ENCODE measurements around the gene FOXG1.

Gene FOXG1

GRCh38 chr14:28774764-28775735, 8.5 kb downstream of the FOXG1 start:
- no peak for DNase-seq (ENCODE audit: low read depth, low spot score)
- H3K27ac ChIP-seq, result no peak overlapping the region

GRCh38 chr14:28776482-28777266, 10.1 kb downstream of the FOXG1 start:
- H3K27ac ChIP-seq, result no peak overlapping the region
- DNase-seq (ENCODE audit: low read depth, low spot score), result no peak

GRCh38 chr14:28777471-28778137, 11.0 kb downstream of the FOXG1 start:
- H3K27ac ChIP-seq, result no peak overlapping the region
- no peak for DNase-seq (ENCODE audit: low read depth, low spot score)

- DNase-seq (ENCODE audit: low read depth, low spot score), result no peak
- H3K27ac ChIP-seq, result no peak overlapping the region
These were observed 11.8 kb downstream of the FOXG1 start for GRCh38 chr14:28778138-28779117.

- no peak overlapping the region for H3K27ac ChIP-seq
- no peak for DNase-seq (ENCODE audit: low read depth, low spot score)
These were observed 12.9 kb downstream of the FOXG1 start for GRCh38 chr14:28779456-28779855.

GRCh38 chr14:28780843-28781820, 14.5 kb downstream of the FOXG1 start:
- H3K27ac ChIP-seq, result no peak overlapping the region
- DNase-seq (ENCODE audit: low read depth, low spot score), result no peak

GRCh38 chr14:28782301-28782700, 15.7 kb downstream of the FOXG1 start:
- no peak overlapping the region for H3K27ac ChIP-seq
- DNase-seq (ENCODE audit: low read depth, low spot score), result no peak

- no peak for DNase-seq (ENCODE audit: low read depth, low spot score)
- H3K27ac ChIP-seq, result no peak overlapping the region
These were observed 17.1 kb downstream of the FOXG1 start for GRCh38 chr14:28783664-28784063.

GRCh38 chr14:28784096-28785048, 17.8 kb downstream of the FOXG1 start:
- no peak overlapping the region for H3K27ac ChIP-seq
- no peak for DNase-seq (ENCODE audit: low read depth, low spot score)

GRCh38 chr14:28785096-28785952, 18.7 kb downstream of the FOXG1 start:
- H3K27ac ChIP-seq, result no peak overlapping the region
- no peak for DNase-seq (ENCODE audit: low read depth, low spot score)

- no peak overlapping the region for H3K27ac ChIP-seq
These were observed 40.9 kb downstream of the FOXG1 start for GRCh38 chr14:28807518-28807917.

GRCh38 chr14:28813810-28814209, 47.2 kb downstream of the FOXG1 start:
- H3K27ac ChIP-seq, result no peak overlapping the region
- DNase-seq (ENCODE audit: low read depth, low spot score), result no peak

More at GRCh38 chr14:28807518-28807917, 40.9 kb downstream of the FOXG1 start:
- no peak for DNase-seq (ENCODE audit: low read depth, low spot score)

Measured in epithelial cell of prostate (primary cell).